OCI-LY7 (cell line): ENCODE measurements around the gene USP34.

Experiments used
- EZH2phosphoT487 ChIP-seq: fragments of 200-600 bp; sonication (generic); IDR thresholded peaks from 2 replicates; pipeline ENCODE4 v1.6.1; 2018; ENCODE audit warnings: low read depth, borderline replicate concordance, mild to moderate bottlenecking, mixed run types, antibody characterized with exemption, low read length, moderate library complexity, mixed read lengths
- TF ChIP-seq, protein P1 (sequence below): fragments of 200-600 bp; sonication (generic); conservative IDR thresholded peaks from 2 replicates; pipeline ENCODE4 v1.5.1; 2014; ENCODE audit warnings: mild to moderate bottlenecking, antibody characterized with exemption, low read length, moderate library complexity, mixed read lengths

GRCh38 chr2:61371027-61371426, 99.9 kb downstream of the USP34 start:
- TF ChIP-seq, protein P1, sequence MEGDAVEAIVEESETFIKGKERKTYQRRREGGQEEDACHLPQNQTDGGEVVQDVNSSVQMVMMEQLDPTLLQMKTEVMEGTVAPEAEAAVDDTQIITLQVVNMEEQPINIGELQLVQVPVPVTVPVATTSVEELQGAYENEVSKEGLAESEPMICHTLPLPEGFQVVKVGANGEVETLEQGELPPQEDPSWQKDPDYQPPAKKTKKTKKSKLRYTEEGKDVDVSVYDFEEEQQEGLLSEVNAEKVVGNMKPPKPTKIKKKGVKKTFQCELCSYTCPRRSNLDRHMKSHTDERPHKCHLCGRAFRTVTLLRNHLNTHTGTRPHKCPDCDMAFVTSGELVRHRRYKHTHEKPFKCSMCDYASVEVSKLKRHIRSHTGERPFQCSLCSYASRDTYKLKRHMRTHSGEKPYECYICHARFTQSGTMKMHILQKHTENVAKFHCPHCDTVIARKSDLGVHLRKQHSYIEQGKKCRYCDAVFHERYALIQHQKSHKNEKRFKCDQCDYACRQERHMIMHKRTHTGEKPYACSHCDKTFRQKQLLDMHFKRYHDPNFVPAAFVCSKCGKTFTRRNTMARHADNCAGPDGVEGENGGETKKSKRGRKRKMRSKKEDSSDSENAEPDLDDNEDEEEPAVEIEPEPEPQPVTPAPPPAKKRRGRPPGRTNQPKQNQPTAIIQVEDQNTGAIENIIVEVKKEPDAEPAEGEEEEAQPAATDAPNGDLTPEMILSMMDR, result no peak
- TF ChIP-seq EZH2phosphoT487, result no peak
